ENCODE results near the gene VPS16. TPM values are rescaled to one million over a fixed set of nuclear protein-coding genes. Genes with fewer than 3 reads are reported as not detected.

The VPS16 gene
- total and polyA plus RNA-seq, 8 donors, result 5.8 to 53.0 (median 23.3) TPM

GRCh38 chr20:2880650-2881049, 40.1 kb downstream of the VPS16 start:
- TF ChIP-seq CTCF (IDR thresholded peaks at IDR 0.05), result no peak
- no peak for TF ChIP-seq POLR2A (IDR thresholded peaks at IDR 0.05)
- no peak for TF ChIP-seq POLR2AphosphoS5 (IDR thresholded peaks at IDR 0.05)
- no peak for TF ChIP-seq EP300 (IDR thresholded peaks at IDR 0.05)
- Histone ChIP-seq H3K4me1 (peaks cover 0 to 46% (median 29%) of the 10 kb centered on the region in 4 donors), H3K36me3 (no peaks in the 10 kb centered on the region), H3K27ac (no peak overlapping the region), H3K9me3 (no peaks in the 10 kb centered on the region), H3K27me3 (no peaks in the 10 kb centered on the region), H3K4me3 (no peak overlapping the region)
- DNase-seq, result no peak
- intact Hi-C loops (cut with DNase I; ENCODE audit: low total_unique reads), result no loop called here
- 82 to 94% (median 86%) methylated on average over 7 of the region's 7 CpGs for WGBS, 5 donors

DNA sequence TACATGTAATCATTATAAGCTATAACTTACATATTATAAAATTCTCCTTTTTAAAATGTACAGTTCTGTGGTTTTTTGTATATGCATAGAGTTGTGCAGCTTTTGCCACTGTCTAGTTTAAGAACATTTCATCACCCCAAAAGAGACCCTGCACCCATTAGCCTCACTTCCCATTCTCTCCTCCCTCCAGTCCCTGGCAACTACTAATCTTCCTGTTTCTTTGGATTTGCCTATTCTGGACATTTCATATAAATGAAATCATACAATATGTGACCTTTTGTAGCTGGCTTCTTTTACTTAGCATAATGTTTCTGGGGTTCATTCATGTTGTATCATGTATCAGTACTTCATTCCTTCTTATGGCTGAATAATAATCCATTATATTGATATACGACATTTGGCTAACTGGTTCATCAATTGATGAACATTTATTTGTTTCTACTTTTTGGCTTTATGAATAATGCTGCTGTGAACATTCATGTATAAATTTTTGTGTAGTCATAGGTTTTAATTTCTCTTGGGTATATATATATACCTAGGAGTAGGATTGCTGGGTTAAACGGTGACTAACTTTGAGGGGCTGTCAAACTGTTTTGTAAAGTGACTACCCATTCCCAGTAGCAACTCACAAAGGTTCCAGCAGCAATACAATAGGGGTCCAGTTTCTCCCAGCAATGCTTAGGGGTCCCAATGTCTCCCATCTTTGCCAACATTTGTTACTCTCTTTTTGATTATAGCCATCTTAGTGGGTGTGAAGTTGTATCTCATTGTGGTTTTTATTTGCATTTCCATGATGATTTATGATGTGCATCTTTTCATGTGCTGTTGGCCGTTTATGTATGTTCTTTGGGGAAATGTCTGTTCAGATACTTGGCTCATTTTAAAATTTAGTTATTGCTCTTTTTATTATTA, 43.4 kb downstream of the VPS16 start:
- Histone ChIP-seq H3K4me1 (peaks cover 0 to 38% (median 21%) of the 10 kb centered on the region in 4 donors), H3K36me3 (no peaks in the 10 kb centered on the region), H3K27me3 (no peaks in the 10 kb centered on the region), H3K9me3 (no peaks in the 10 kb centered on the region), H3K4me3 (no peak overlapping the region), H3K27ac (no peak overlapping the region)
- intact Hi-C loops (cut with DNase I; ENCODE audit: low total_unique reads), result no loop called here
- DNase-seq, result no peak
- TF ChIP-seq EP300 (IDR thresholded peaks at IDR 0.05) (no peak), POLR2AphosphoS5 (IDR thresholded peaks at IDR 0.05) (no peak), POLR2A (IDR thresholded peaks at IDR 0.05) (no peak), CTCF (IDR thresholded peaks at IDR 0.05) (no peak)
- WGBS, 5 donors, result 62 to 75% (median 69%) methylated on average over 3 of the region's 3 CpGs

DNA sequence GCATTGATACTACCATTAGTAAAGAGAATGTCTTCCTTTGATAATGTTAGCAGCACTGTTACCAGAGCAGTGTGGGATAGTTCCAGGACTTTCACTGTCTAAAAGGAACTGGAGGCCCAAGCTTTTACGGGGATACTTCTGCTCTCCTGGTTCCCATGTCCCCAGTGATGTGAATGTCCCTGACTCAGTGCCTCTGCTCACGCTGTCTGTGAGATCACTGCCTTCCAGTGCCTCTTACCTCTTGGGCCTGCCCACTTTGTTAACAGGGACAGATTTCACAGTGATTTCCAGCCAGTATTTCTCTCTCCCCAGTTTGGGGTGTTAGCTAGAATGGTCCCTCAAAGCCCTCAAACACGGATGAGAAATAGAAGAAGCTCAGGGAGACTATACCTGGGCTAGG, 47.2 kb downstream of the VPS16 start:
- no peak for TF ChIP-seq CTCF (IDR thresholded peaks at IDR 0.05)
- TF ChIP-seq POLR2AphosphoS5 (IDR thresholded peaks at IDR 0.05), result no peak
- TF ChIP-seq POLR2A (IDR thresholded peaks at IDR 0.05), result no peak
- H3K27me3 ChIP-seq, result no peaks in the 10 kb centered on the region
- intact Hi-C loops (cut with DNase I; ENCODE audit: low total_unique reads), result no loop called here

GRCh38 chr20:2888224-2888955, 47.8 kb downstream of the VPS16 start:
- DNase-seq, result no peak
- TF ChIP-seq CTCF (IDR thresholded peaks at IDR 0.05), result no peak
- TF ChIP-seq POLR2AphosphoS5 (IDR thresholded peaks at IDR 0.05), result no peak
- no peak for TF ChIP-seq EP300 (IDR thresholded peaks at IDR 0.05)
- no peak for TF ChIP-seq POLR2A (IDR thresholded peaks at IDR 0.05)
- H3K9me3 ChIP-seq, result no peaks in the 10 kb centered on the region
- no peak overlapping the region for H3K27ac ChIP-seq
- intact Hi-C loops (cut with DNase I; ENCODE audit: low total_unique reads), result no loop called here
- peaks cover 4 to 44% (median 22%) of the 10 kb centered on the region in 4 donors for H3K4me1 ChIP-seq
- H3K36me3 ChIP-seq, result no peaks in the 10 kb centered on the region
- 90 to 95% (median 91%) methylated on average over 4 of the region's 4 CpGs for WGBS, 5 donors
- no peak overlapping the region for H3K4me3 ChIP-seq
- no peaks in the 10 kb centered on the region for H3K27me3 ChIP-seq

More for the DNA sequence above, 47.2 kb downstream of the VPS16 start:
- Histone ChIP-seq H3K4me1 (peaks cover 4 to 40% (median 22%) of the 10 kb centered on the region in 4 donors), H3K36me3 (no peaks in the 10 kb centered on the region), H3K27ac (no peak overlapping the region), H3K4me3 (no peak overlapping the region), H3K9me3 (no peaks in the 10 kb centered on the region)
- 87 to 100% (median 92%) methylated on average over 3 of the region's 3 CpGs for WGBS, 5 donors
- DNase-seq, result no peak

Data from stomach (tissue), 9 donors.